Fibroblast of peridontal ligament (primary cell): ENCODE results near the gene SDCBP2.
A peak's percentile ranks its signal among the peaks of the same experiment; 100 is the strongest.

Experiments
- DNase-seq: peaks from one replicate; pipeline ENCODE4 v3.0.0-alpha.2; 2010; ENCODE audit errors: extremely low read depth

SDCBP2 gene

GRCh38 chr20:1296117-1296610, 32.8 kb downstream of the SDCBP2 start:
- no peak for DNase-seq

GRCh38 chr20:1295276-1295930, 33.5 kb downstream of the SDCBP2 start:
- DNase-seq, result no peak

GRCh38 chr20:1294497-1294896, 34.4 kb downstream of the SDCBP2 start:
- no peak for DNase-seq

GRCh38 chr20:1293641-1294379, 35.1 kb downstream of the SDCBP2 start:
- no peak for DNase-seq

- no peak for DNase-seq
These were observed 36.3 kb downstream of the SDCBP2 start for GRCh38 chr20:1292620-1293019.

GRCh38 chr20:1291191-1291741, 37.7 kb downstream of the SDCBP2 start:
- DNase-seq, result peak; percentile 31

- DNase-seq, result no peak
These were observed 41.0 kb downstream of the SDCBP2 start for GRCh38 chr20:1287787-1288569.

- DNase-seq, result no peak
These were observed 41.6 kb downstream of the SDCBP2 start for GRCh38 chr20:1287306-1287705.

GRCh38 chr20:1286267-1287024, 42.5 kb downstream of the SDCBP2 start:
- no peak for DNase-seq

- DNase-seq, result no peak
These were observed 45.1 kb downstream of the SDCBP2 start for GRCh38 chr20:1283522-1284510.

GRCh38 chr20:1282966-1283365, 46.0 kb downstream of the SDCBP2 start:
- no peak for DNase-seq

GRCh38 chr20:1281279-1282057, 47.5 kb downstream of the SDCBP2 start:
- no peak for DNase-seq

GRCh38 chr20:1280195-1281102, 48.5 kb downstream of the SDCBP2 start:
- DNase-seq, result no peak

GRCh38 chr20:1278993-1279392, 49.9 kb downstream of the SDCBP2 start:
- no peak for DNase-seq

GRCh38 chr20:1277529-1278322, 51.2 kb downstream of the SDCBP2 start:
- DNase-seq, result no peak

GRCh38 chr20:1275919-1276318, 53.0 kb downstream of the SDCBP2 start:
- DNase-seq, result no peak

GRCh38 chr20:1274485-1275311, 54.2 kb downstream of the SDCBP2 start:
- no peak for DNase-seq
